Uterus (tissue), 2 donors: ENCODE results near the gene FABP7.

Experiments
- CTCF ChIP-seq, 4 experiments: fragments of 200-600 bp in 2 of 4; fragments of 450-650 bp in 2 of 4; sonication (generic) in 2 of 4; IDR thresholded peaks; one replicate each; pipeline ENCODE4 v1.5.1; 2016 to 2019; ENCODE audit warnings: antibody characterized with exemption in 4 of 4, mild to moderate bottlenecking in 2 of 4, moderate library complexity in 1 of 4
- POLR2A ChIP-seq, 2 donors: fragments of 450-650 bp; IDR thresholded peaks; one replicate each; pipeline ENCODE4 v1.6.1; 2016; ENCODE audit warnings: antibody characterized with exemption in 2 of 2, mild to moderate bottlenecking in 1 of 2, moderate library complexity in 1 of 2

GRCh38 chr6:122778302-122778701, 1.2 kb upstream of the FABP7 start:
- TF ChIP-seq POLR2A (IDR thresholded peaks at IDR 0.05) (no peak), CTCF (IDR thresholded peaks at IDR 0.05) (no peak)
